Suprapubic skin (tissue), 3 donors: Measurements from ENCODE around the gene GASK1A.

Source experiments
- EP300 ChIP-seq: sonication (generic); formaldehyde crosslinking; IDR thresholded peaks from one replicate; pipeline ENCODE4 v1.6.1; 2017; ENCODE audit warnings: antibody characterized with exemption
- POLR2A ChIP-seq, 2 donors: fragments of 450-650 bp; IDR thresholded peaks; one replicate each; pipeline ENCODE4 v1.6.1; 2017; ENCODE audit warnings: antibody characterized with exemption in 2 of 2, mild to moderate bottlenecking in 2 of 2, moderate library complexity in 2 of 2
- TF ChIP-seq, protein P1 (sequence below), 2 donors: fragments of 200-600 bp in 1 of 2; fragments of 450-650 bp in 1 of 2; sonication (generic) in 1 of 2; IDR thresholded peaks; one replicate each; pipeline ENCODE4 v1.5.1; 2016 to 2019; ENCODE audit warnings: antibody characterized with exemption in 2 of 2, mild to moderate bottlenecking in 1 of 2, moderate library complexity in 1 of 2

DNA sequence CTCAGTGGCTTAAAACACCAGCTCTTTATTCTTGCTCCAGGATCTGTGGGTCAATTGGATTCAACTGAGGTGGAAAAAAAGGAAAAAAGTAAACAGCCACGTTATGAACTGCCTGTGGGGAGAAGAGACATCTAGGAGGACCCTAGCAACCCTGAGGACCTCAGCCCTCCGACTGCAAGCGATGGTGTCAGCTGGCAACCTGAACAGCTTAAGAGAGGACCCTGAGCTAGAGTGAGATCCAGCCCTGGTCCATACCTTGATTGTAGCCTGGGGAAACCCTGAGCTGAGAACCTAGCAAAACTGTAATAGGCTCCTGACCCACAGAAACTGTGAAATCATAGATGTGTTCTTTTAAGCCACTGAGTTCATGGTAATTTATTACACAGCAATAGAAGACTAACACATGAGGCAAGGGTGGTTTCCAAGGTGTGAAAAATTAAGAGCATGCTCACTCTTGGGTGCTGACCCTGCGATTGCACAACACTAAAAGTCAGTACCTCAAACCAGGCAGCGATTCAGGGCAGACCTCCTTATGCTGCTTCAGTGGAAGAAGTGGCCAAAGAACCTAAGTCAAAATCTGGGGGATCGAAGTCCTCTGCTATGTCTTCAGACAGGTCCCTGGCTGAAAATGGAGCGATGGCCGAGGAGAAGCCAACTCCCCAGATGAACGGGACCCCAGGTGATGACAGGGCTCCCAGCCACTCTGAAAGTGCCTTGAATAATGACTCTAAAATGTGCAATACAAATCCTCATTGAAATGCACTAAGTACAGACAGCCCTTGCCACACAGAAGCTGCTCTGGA is 57.7 kb downstream of the GASK1A start:
- TF ChIP-seq, protein P1, sequence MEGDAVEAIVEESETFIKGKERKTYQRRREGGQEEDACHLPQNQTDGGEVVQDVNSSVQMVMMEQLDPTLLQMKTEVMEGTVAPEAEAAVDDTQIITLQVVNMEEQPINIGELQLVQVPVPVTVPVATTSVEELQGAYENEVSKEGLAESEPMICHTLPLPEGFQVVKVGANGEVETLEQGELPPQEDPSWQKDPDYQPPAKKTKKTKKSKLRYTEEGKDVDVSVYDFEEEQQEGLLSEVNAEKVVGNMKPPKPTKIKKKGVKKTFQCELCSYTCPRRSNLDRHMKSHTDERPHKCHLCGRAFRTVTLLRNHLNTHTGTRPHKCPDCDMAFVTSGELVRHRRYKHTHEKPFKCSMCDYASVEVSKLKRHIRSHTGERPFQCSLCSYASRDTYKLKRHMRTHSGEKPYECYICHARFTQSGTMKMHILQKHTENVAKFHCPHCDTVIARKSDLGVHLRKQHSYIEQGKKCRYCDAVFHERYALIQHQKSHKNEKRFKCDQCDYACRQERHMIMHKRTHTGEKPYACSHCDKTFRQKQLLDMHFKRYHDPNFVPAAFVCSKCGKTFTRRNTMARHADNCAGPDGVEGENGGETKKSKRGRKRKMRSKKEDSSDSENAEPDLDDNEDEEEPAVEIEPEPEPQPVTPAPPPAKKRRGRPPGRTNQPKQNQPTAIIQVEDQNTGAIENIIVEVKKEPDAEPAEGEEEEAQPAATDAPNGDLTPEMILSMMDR (IDR thresholded peaks at IDR 0.05), result no peak
- no peak for TF ChIP-seq POLR2A (IDR thresholded peaks at IDR 0.05)
- TF ChIP-seq EP300, result no peak
